SK-N-MC (cell line): ENCODE measurements around the gene NFATC1.

Experiments used
- EZH2 ChIP-seq: fragments of 200-600 bp; sonication (generic); IDR thresholded peaks from one replicate; pipeline ENCODE4 v1.6.1; 2017; ENCODE audit warnings: antibody characterized with exemption
- FOXP2 ChIP-seq: optimal IDR thresholded peaks from 2 replicates; pipeline ENCODE3; 2011; ENCODE audit warnings: mild to moderate bottlenecking, moderate library complexity; ENCODE audit not compliant: insufficient read depth; ENCODE audit errors: extremely low read length, control extremely low read depth
- POLR2AphosphoS5 ChIP-seq: IDR thresholded peaks from 2 replicates; pipeline ENCODE4 v1.6.1; 2012; ENCODE audit warnings: mild to moderate bottlenecking, low read depth, low read length, borderline replicate concordance

DNA sequence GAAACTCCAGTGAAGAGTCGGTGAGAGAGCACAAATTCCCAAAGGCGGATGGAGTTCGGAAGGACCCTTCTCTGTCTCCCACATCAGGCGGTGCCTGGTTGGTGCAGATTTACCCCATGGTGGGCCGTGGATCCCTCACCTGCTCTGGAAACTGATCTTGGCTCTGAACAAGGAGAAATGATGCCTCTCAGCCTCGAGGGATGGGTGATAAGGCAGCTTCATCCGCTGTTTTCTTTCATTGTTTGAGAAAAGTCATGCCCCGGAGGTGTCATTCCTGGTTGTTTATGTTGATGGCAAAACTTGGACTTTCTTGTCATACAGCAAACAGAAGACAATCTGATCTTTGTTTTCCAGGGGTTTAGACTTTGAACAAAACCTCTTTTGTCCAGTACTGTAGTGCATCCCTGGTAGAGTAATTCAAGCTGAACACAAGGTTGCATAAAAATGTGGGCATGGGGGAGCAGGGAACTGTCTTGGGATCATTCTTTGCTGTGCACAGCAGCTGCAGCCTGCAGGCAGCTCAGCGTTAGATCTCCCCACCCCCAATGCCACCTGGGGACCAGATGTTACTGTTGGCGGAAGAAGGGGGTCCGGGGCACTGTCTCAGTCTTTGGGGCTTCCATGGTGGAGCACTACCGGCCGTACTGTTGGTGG lies 81.3 kb downstream of the NFATC1 start:
- TF ChIP-seq POLR2AphosphoS5 (no peak), EZH2 (no peak), FOXP2 (no peak)
